ENCODE measurements around the gene SDK2. TPM values are rescaled to one million over a fixed set of nuclear protein-coding genes. Genes with fewer than 3 reads are reported as not detected.

SDK2 gene
- total and polyA plus RNA-seq, 4 donors = 0.15 to 5.3 (median 2.5) TPM

DNA sequence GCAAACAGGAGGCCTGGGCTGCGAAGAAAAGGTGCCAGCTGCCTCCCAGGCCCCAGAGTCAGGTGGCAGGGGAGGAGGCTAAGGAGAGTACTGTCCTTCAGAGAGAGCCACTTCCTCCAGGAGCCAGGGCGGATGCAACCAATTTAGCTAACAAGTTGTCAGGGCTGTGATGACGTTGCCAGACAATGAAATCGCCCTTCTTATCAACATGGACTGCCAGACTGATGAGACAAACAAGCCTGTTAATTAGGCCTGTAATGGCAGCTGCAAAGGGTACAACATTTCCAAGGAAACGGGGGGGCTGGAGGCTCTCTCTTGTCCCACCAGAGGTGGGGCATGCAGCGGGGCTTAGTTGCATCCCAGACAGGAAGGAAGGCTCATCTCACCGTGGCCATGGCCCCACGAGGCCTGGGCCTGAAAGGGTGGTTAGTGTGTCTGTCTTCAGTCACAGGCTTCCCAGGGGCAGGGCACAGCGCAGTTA is 111.8 kb downstream of the SDK2 start:
- intact Hi-C loops (cut with DNase I) = no loop called here
- 88 to 91% methylated on average over 9 of the region's 9 CpGs for WGBS, 2 donors

DNA sequence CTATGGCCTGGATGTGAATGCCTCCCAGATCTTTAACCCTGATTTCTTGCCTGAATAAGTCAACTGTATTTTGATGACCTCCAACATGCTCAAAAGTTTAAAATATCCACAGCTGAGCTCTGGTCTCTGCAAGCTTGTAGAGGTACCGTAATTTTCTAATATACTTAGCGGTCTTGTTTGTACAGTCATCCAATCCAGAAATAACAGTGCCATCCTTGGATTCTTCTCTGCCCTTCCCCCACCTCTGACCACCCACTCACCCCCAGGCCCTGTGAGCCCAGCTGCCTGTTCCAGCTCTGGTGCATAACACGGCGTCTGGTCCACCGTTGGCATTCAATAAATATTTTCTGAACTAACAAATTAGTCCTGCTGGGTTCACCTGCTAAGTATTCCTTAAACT is 113.1 kb downstream of the SDK2 start:
- Histone ChIP-seq H3K27me3 (ENCODE audit: control insufficient read depth in 1 of 2, insufficient read depth in 2 of 2, low read length in 1 of 2) (no peaks in the 10 kb centered on the region), H3K27ac (ENCODE audit: low read depth in 1 of 2, low read length in 2 of 2) (no peak overlapping the region), H3K9me3 (ENCODE audit: control insufficient read depth, low read length) (no peaks in the 10 kb centered on the region), H3K36me3 (ENCODE audit: control insufficient read depth in 1 of 2, insufficient read depth in 2 of 2, low read length in 1 of 2) (no peaks in the 10 kb centered on the region), H3K4me1 (ENCODE audit: control insufficient read depth in 1 of 2, insufficient read depth in 2 of 2, low read length in 2 of 2) (no peaks in the 10 kb centered on the region), H3K4me3 (ENCODE audit: low read length in 2 of 2) (no peak overlapping the region)
- WGBS, 2 donors = 68 to 70% methylated on average over 5 of the region's 5 CpGs
- intact Hi-C loops (cut with DNase I) = no loop called here
- DNase-seq (no peak), ATAC-seq (ENCODE audit: low FRiP score) (no peak)

More for the DNA sequence above, 111.8 kb downstream of the SDK2 start:
- Histone ChIP-seq H3K27ac (ENCODE audit: low read depth in 1 of 2, low read length in 2 of 2) (no peak overlapping the region), H3K4me3 (ENCODE audit: low read length in 2 of 2) (no peak overlapping the region), H3K27me3 (ENCODE audit: control insufficient read depth in 1 of 2, insufficient read depth in 2 of 2, low read length in 1 of 2) (no peaks in the 10 kb centered on the region), H3K4me1 (ENCODE audit: control insufficient read depth in 1 of 2, insufficient read depth in 2 of 2, low read length in 2 of 2) (no peaks in the 10 kb centered on the region), H3K9me3 (ENCODE audit: control insufficient read depth, low read length) (no peaks in the 10 kb centered on the region), H3K36me3 (ENCODE audit: control insufficient read depth in 1 of 2, insufficient read depth in 2 of 2, low read length in 1 of 2) (no peaks in the 10 kb centered on the region)
- DNase-seq (no peak), ATAC-seq (ENCODE audit: low FRiP score) (no peak)

DNA sequence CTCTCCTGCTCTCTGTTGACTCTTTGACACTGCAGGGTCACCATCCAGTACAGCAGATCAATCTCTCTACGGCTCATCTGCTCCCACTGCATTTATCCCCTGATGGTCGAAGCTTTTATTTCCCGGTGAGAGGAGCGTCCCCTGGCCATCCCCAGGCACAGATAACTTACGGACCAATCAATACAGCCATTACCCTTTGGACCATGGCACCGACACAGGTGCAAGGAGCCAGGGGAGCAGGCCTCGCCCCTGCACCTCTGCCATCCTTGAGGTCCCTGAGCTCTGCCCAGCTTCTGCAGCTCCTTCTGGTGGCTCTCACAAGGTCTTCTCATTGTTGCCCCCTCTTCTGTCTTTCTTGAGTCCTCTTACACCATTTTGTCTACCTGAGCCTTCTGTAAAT is 115.6 kb downstream of the SDK2 start:
- Histone ChIP-seq H3K9me3 (ENCODE audit: control insufficient read depth, low read length) (no peaks in the 10 kb centered on the region), H3K4me1 (ENCODE audit: control insufficient read depth in 1 of 2, insufficient read depth in 2 of 2, low read length in 2 of 2) (no peaks in the 10 kb centered on the region), H3K27ac (ENCODE audit: low read depth in 1 of 2, low read length in 2 of 2) (no peak overlapping the region), H3K36me3 (ENCODE audit: control insufficient read depth in 1 of 2, insufficient read depth in 2 of 2, low read length in 1 of 2) (no peaks in the 10 kb centered on the region), H3K4me3 (ENCODE audit: low read length in 2 of 2) (no peak overlapping the region), H3K27me3 (ENCODE audit: control insufficient read depth in 1 of 2, insufficient read depth in 2 of 2, low read length in 1 of 2) (no peaks in the 10 kb centered on the region)
- 67 to 75% methylated on average over 7 of the region's 7 CpGs for WGBS, 2 donors
- ATAC-seq (ENCODE audit: low FRiP score) (no peak), DNase-seq (no peak)
- intact Hi-C loops (cut with DNase I) = no loop called here

DNA sequence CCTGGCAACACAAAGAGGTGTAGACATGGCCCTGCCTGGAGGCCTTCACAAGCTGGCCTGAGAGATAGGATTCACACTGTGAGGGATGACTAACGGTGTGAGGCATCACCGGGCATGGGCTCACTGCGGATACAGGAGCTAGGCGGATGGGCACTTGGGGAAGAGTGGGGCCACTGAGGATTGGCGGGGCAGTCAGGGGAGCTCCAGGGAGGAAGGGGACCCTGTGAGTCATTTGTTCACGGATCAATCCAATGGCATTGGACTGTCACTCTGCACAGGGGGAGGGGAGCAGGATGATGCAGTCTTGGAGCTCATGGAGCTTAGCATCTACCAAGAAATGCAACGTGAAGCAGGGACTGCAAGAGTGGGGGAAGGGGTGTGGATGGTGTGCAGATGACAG is 117.3 kb downstream of the SDK2 start:
- no peaks in the 10 kb centered on the region for H3K27me3 ChIP-seq (ENCODE audit: control insufficient read depth in 1 of 2, insufficient read depth in 2 of 2, low read length in 1 of 2)
- intact Hi-C loops (cut with DNase I) = no loop called here
- no peak for ATAC-seq (ENCODE audit: low FRiP score)
- H3K4me3 ChIP-seq (ENCODE audit: low read length in 2 of 2) = no peak overlapping the region
- 89 to 91% methylated on average over 7 of the region's 7 CpGs for whole genome bisulfite sequencing, 2 donors
- no peaks in the 10 kb centered on the region for H3K4me1 ChIP-seq (ENCODE audit: control insufficient read depth in 1 of 2, insufficient read depth in 2 of 2, low read length in 2 of 2)
- no peak for DNase-seq
- no peaks in the 10 kb centered on the region for H3K9me3 ChIP-seq (ENCODE audit: control insufficient read depth, low read length)
- no peak overlapping the region for H3K27ac ChIP-seq (ENCODE audit: low read depth in 1 of 2, low read length in 2 of 2)
- H3K36me3 ChIP-seq (ENCODE audit: control insufficient read depth in 1 of 2, insufficient read depth in 2 of 2, low read length in 1 of 2) = no peaks in the 10 kb centered on the region

DNA sequence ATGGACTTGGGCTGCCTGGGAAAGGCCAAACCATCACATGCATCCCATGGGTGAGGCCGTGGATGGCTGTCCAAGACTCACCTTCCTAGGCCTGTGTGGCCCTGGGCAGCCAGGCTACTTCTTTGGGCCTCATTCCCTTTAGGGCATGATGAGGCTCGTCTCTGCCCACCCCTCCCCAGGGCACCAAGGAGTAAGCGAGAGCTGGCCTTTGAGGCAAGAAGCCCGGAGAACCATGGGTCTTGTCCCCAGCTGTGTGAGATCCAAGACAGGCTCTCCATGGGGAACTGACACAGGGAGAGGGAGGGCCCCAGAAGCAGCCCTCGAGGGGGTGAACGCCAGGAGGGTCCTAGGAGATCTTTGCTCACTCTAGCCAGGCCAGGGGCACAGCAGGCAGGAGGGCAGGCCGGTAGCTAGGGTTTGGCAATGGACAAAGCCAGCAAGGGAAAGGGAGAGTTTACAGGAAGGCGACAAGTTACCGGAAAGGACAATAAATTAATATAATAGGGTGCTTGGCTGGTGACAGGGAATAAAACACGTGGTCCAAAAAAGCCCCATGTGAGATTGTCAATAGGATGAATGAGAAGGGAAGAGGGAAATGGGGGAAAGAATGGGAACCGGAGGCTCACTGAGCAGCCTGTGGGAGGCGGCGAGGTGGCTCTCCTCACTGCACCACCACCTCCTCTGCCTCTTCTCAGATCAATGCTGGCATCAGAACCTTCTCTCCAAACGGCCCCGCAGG is 119.1 kb downstream of the SDK2 start:
- 76 to 83% methylated on average over 15 of the region's 15 CpGs for WGBS, 2 donors
- Histone ChIP-seq H3K27ac (ENCODE audit: low read depth in 1 of 2, low read length in 2 of 2) (no peak overlapping the region), H3K4me1 (ENCODE audit: control insufficient read depth in 1 of 2, insufficient read depth in 2 of 2, low read length in 2 of 2) (no peaks in the 10 kb centered on the region), H3K4me3 (ENCODE audit: low read length in 2 of 2) (no peak overlapping the region), H3K27me3 (ENCODE audit: control insufficient read depth in 1 of 2, insufficient read depth in 2 of 2, low read length in 1 of 2) (no peaks in the 10 kb centered on the region), H3K9me3 (ENCODE audit: control insufficient read depth, low read length) (no peaks in the 10 kb centered on the region), H3K36me3 (ENCODE audit: control insufficient read depth in 1 of 2, insufficient read depth in 2 of 2, low read length in 1 of 2) (no peaks in the 10 kb centered on the region)
- no peak for ATAC-seq (ENCODE audit: low FRiP score)
- intact Hi-C loops (cut with DNase I) = no loop called here
- DNase-seq = no peak

DNA sequence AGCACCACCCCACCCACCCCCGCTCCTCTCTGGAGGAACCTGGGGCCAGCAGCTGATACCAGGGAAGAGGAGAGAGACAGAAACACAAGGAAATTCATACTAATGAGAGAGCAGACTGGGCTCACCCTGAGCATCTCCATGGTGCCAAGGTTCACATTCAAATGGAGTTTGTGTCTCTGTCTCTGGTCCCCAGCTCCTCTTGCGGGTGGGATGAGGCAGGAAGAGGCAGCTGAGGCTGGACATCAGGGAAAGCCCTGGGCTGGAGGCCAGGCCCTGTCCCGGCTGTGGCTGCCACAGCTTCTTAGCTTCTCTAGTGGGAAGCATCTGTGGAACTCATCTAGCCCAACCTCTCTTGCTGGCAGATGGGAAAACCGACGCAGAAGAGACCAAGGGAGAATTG is 121.5 kb downstream of the SDK2 start:
- Histone ChIP-seq H3K4me1 (ENCODE audit: control insufficient read depth in 1 of 2, insufficient read depth in 2 of 2, low read length in 2 of 2) (no peaks in the 10 kb centered on the region), H3K4me3 (ENCODE audit: low read length in 2 of 2) (no peak overlapping the region), H3K9me3 (ENCODE audit: control insufficient read depth, low read length) (no peaks in the 10 kb centered on the region), H3K36me3 (ENCODE audit: control insufficient read depth in 1 of 2, insufficient read depth in 2 of 2, low read length in 1 of 2) (no peaks in the 10 kb centered on the region), H3K27ac (ENCODE audit: low read depth in 1 of 2, low read length in 2 of 2) (no peak overlapping the region), H3K27me3 (ENCODE audit: control insufficient read depth in 1 of 2, insufficient read depth in 2 of 2, low read length in 1 of 2) (no peaks in the 10 kb centered on the region)
- no peak for ATAC-seq (ENCODE audit: low FRiP score)
- WGBS, 2 donors = 94 to 96% methylated on average over 5 of the region's 5 CpGs
- DNase-seq = no peak
- intact Hi-C loops (cut with DNase I) = no loop called here

DNA sequence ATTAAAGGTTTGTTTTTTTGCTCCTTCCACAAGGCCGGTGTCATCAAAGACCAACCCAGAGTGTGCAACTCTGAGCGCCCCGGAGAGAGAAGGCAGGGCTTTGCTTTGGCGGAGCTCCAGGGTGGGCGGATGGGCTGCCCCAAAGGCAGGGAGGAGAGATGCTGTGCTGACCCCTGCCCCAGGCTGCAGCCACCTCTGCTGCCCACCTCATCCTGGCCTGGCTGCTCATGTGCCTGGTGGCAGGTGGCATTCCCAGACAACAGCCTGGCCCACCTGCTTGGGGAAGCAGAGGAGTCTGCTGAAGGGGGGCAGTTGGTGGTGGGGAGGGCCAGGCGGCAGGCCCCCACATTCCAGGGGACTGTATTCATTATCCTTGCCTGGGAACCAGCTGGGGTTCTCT is 122.1 kb downstream of the SDK2 start:
- ATAC-seq (ENCODE audit: low FRiP score) = no peak

DNA sequence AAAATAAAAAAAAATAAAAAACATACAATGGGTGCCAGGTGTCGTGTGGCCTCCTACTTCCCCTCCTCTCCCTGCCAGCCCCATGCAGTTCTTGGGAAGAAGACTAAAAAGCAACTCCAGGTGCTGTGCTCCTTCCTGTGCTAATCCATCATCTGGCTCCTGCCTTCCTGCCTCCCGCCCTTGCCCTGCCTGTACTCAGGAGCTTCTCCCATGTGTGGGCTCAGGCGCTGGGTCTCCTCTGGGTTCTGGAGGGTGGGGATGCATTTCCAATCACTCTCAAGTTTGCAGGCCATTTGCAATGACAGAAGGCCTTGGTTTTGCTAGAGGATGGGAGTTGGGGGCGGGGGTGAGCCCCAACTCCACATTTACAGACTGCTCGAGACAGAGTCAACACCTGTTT is 122.9 kb downstream of the SDK2 start:
- 93 to 95% methylated on average over 5 of the region's 5 CpGs for WGBS, 2 donors
- no peaks in the 10 kb centered on the region for H3K27me3 ChIP-seq (ENCODE audit: control insufficient read depth in 1 of 2, insufficient read depth in 2 of 2, low read length in 1 of 2)
- no peaks in the 10 kb centered on the region for H3K9me3 ChIP-seq (ENCODE audit: control insufficient read depth, low read length)
- intact Hi-C loops (cut with DNase I) = no loop called here
- no peak for ATAC-seq (ENCODE audit: low FRiP score)
- no peaks in the 10 kb centered on the region for H3K4me1 ChIP-seq (ENCODE audit: control insufficient read depth in 1 of 2, insufficient read depth in 2 of 2, low read length in 2 of 2)
- no peak overlapping the region for H3K27ac ChIP-seq (ENCODE audit: low read depth in 1 of 2, low read length in 2 of 2)
- no peak overlapping the region for H3K4me3 ChIP-seq (ENCODE audit: low read length in 2 of 2)
- DNase-seq = no peak
- H3K36me3 ChIP-seq (ENCODE audit: control insufficient read depth in 1 of 2, insufficient read depth in 2 of 2, low read length in 1 of 2) = no peaks in the 10 kb centered on the region

More for the DNA sequence above, 122.1 kb downstream of the SDK2 start:
- no peaks in the 10 kb centered on the region for H3K4me1 ChIP-seq (ENCODE audit: control insufficient read depth in 1 of 2, insufficient read depth in 2 of 2, low read length in 2 of 2)
- H3K27me3 ChIP-seq (ENCODE audit: control insufficient read depth in 1 of 2, insufficient read depth in 2 of 2, low read length in 1 of 2) = no peaks in the 10 kb centered on the region
- H3K9me3 ChIP-seq (ENCODE audit: control insufficient read depth, low read length) = no peaks in the 10 kb centered on the region
- intact Hi-C loops (cut with DNase I) = no loop called here
- no peak overlapping the region for H3K4me3 ChIP-seq (ENCODE audit: low read length in 2 of 2)
- no peak for DNase-seq
- H3K27ac ChIP-seq (ENCODE audit: low read depth in 1 of 2, low read length in 2 of 2) = no peak overlapping the region
- H3K36me3 ChIP-seq (ENCODE audit: control insufficient read depth in 1 of 2, insufficient read depth in 2 of 2, low read length in 1 of 2) = no peaks in the 10 kb centered on the region
- WGBS, 2 donors = 88% methylated on average over 6 of the region's 6 CpGs

DNA sequence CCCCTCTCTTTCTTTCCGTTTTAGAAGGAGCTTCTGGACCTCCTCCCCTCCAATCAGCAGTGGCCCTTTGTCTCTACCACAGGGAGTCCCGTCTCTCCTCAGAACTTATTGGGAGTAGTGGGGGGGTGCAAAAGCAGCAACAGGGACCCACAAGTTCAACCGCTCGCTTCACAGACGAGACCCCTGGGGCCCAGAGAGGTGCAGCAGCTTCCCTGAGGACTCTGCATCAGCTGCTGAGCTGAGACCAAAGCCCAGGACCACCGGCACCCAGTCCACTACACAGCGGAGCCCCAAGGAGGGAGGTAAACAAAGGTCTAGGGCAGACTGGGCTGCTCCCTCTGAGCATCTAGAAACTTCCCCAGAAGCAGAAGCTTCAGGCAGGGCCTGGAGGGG is 123.9 kb downstream of the SDK2 start:
- H3K27me3 ChIP-seq (ENCODE audit: control insufficient read depth in 1 of 2, insufficient read depth in 2 of 2, low read length in 1 of 2) = no peaks in the 10 kb centered on the region
- WGBS, 2 donors = 88 to 89% methylated on average over 7 of the region's 7 CpGs
- no peak for DNase-seq
- intact Hi-C loops (cut with DNase I) = no loop called here
- no peaks in the 10 kb centered on the region for H3K4me1 ChIP-seq (ENCODE audit: control insufficient read depth in 1 of 2, insufficient read depth in 2 of 2, low read length in 2 of 2)
- no peak for ATAC-seq (ENCODE audit: low FRiP score)
- no peaks in the 10 kb centered on the region for H3K9me3 ChIP-seq (ENCODE audit: control insufficient read depth, low read length)
- no peak overlapping the region for H3K27ac ChIP-seq (ENCODE audit: low read depth in 1 of 2, low read length in 2 of 2)
- H3K36me3 ChIP-seq (ENCODE audit: control insufficient read depth in 1 of 2, insufficient read depth in 2 of 2, low read length in 1 of 2) = no peaks in the 10 kb centered on the region
- H3K4me3 ChIP-seq (ENCODE audit: low read length in 2 of 2) = no peak overlapping the region
